GM13976 (cell line): ENCODE results near the gene UTRN.

Experiments
- DNase-seq: peaks from one replicate; pipeline ENCODE4 v3.0.0; 2012; ENCODE audit warnings: low spot score
- CTCF ChIP-seq: IDR thresholded peaks from 2 replicates; pipeline ENCODE4 v1.5.1; 2012; ENCODE audit warnings: borderline replicate concordance, mild to moderate bottlenecking; ENCODE audit not compliant: insufficient read depth; ENCODE audit errors: extremely low read depth, missing control alignments, control extremely low read depth
- in situ Hi-C: fragments of 300-500 bp; cut with MboI; formaldehyde crosslinking; loops from one replicate; pipeline ENCODE4 v1.12.0; 2022; ENCODE audit warnings: low sequenced_read_pairs, mixed read lengths, inconsistent platforms; ENCODE audit not compliant: unreplicated experiment

The UTRN gene

GRCh38 chr6:144315981-144316861, 31.1 kb downstream of the UTRN start:
- no peak for TF ChIP-seq CTCF

DNA sequence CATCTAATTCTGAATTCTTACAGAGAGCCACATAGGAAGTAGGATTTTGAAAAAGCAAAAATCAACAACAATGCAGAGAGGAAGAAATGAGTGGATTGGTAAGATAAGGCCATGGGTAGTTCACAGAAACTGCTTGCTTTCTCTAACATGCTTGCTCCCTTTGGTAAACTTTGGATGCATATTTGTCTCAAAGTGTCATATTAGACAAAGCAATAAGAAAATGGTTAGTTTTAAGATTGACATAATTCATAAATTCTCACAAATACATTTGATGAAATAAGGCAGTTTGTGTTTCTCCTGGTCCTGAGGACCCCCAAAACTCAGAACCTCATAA, 31.7 kb downstream of the UTRN start:
- DNase-seq: no peak
- TF ChIP-seq CTCF: no peak
- in situ Hi-C loops: no loop called here

More at GRCh38 chr6:144315981-144316861, 31.1 kb downstream of the UTRN start:
- no peak for DNase-seq
- in situ Hi-C loops: no loop called here

DNA sequence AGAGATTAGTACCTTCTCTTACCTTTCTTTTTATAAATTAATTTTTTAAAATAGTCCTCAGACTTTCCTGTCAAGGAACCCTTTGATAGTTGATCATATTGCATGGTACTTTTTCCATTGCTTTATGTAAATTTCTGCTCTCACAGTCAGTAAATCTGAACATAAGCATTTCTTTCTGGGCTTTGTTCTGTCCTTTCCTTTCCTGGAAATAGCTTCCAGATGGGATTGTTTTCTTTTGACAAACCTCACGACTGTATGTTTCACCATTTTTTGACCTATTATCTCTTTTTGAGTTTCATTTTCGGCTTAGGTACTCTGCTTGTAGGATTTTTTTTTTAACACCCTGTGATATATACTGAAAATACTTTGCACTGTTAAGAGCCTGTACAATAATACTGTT, 32.6 kb downstream of the UTRN start:
- no peak for TF ChIP-seq CTCF
- DNase-seq: no peak
- in situ Hi-C loops: no loop called here

GRCh38 chr6:144319211-144319610, 34.1 kb downstream of the UTRN start:
- DNase-seq: no peak
- in situ Hi-C loops: no loop called here
- TF ChIP-seq CTCF: no peak

- TF ChIP-seq CTCF: no peak
- in situ Hi-C loops: no loop called here
- DNase-seq: no peak
Observed at GRCh38 chr6:144320741-144321140, 35.6 kb downstream of the UTRN start.

DNA sequence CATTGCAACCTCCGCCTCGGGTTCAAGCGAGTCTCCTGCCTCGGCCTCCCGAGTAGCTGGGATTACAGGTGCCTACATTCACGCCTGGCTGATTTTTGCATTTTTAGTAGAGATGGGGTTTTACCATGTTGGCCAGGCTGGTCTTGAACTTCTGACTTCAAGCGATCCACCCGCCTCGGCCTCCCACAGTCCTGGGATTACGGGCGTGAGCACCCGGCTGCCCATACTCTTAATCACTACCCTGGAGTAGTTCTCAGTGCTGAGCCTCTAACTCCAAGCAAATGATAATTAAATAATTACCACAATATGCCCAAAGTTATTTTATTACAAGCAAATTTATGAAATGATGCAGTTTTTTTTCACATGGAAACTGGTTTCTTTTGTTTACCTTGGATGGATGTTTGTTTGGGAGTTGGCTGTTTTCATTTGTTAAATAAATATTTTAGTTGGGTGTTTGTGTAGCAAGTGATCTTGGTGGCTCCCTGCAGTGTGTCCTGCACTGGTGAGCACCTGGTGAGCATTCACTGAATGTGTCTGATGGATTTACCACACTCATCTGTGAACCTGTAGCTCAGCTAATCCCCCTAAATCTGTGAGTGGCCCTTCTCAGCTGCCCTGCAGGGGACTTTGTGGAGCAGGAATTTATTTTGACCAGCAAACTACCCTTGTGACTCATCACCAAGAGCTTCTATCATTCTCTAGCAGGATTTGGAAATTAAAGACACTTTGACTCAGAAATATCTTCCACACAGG, 36.9 kb downstream of the UTRN start:
- in situ Hi-C loops: no loop called here
- no peak for TF ChIP-seq CTCF
- no peak for DNase-seq
